ENCODE data around the gene BNIP3. TPM values are rescaled to one million over a fixed set of nuclear protein-coding genes. Genes with fewer than 3 reads are reported as not detected.

BNIP3 gene
- total RNA-seq, 1 experiment from 2014 or later = 37.5 TPM

- RAD21 ChIA-PET (ENCODE audit: low non-redundant PET in 1 of 2, low total read pairs in 2 of 2, uncharacterized antibody in 2 of 2, unreplicated experiment in 2 of 2) = no interaction called here
Observed at GRCh38 chr10:131961777-131962662, 19.7 kb downstream of the BNIP3 start.

GRCh38 chr10:131961047-131961776 is 20.5 kb downstream of the BNIP3 start:
- Histone ChIP-seq H3K4me3 (replicated peaks in 1 of 2; ENCODE audit: low read depth in 1 of 2, low read length in 2 of 2) (no peak overlapping the region), H4K20me1 (ENCODE audit: insufficient read depth) (no peaks in the 10 kb centered on the region), H3K27me3 (ENCODE audit: insufficient read depth, low read length) (no peaks in the 10 kb centered on the region), H2AFZ (ENCODE audit: low read depth, low read length, poor library complexity, severe bottlenecking) (no peak overlapping the region), H3K4me1 (ENCODE audit: control insufficient read depth in 1 of 2, insufficient read depth in 2 of 2, low read length in 2 of 2) (no peaks in the 10 kb centered on the region), H3K36me3 (ENCODE audit: control insufficient read depth in 1 of 2, insufficient read depth in 2 of 2, low read length in 2 of 2) (no peaks in the 10 kb centered on the region), H3K9me3 (ENCODE audit: control insufficient read depth in 1 of 2, insufficient read depth in 1 of 2, low read depth in 1 of 2, low read length in 2 of 2) (no peaks in the 10 kb centered on the region), H3K4me2 (ENCODE audit: low read length) (no peak overlapping the region), H3K9ac (ENCODE audit: low read length) (no peak overlapping the region), H3K27ac (ENCODE audit: low read depth, low read length) (no peak overlapping the region), H3K9me2 (ENCODE audit: insufficient read depth) (no peaks in the 10 kb centered on the region), H3K79me2 (ENCODE audit: insufficient read depth, low read length) (no peaks in the 10 kb centered on the region)
- intact Hi-C loops (cut with micrococcal nuclease) = no loop called here
- no peak for DNase-seq (ENCODE audit: low read depth, low spot score)
- ChIA-PET RAD21 (ENCODE audit: low non-redundant PET in 1 of 2, low total read pairs in 2 of 2, uncharacterized antibody in 2 of 2, unreplicated experiment in 2 of 2) (no interaction called here), CTCF (no interaction called here), POLR2A (no interaction called here)
- no peak for ATAC-seq
- no TSS peak for BruUV-seq (replicated peaks)
- TF ChIP-seq CBX3 (IDR thresholded peaks at IDR 0.05; ENCODE audit: low read depth) (no peak), SIN3A (IDR thresholded peaks at IDR 0.05; ENCODE audit: low read depth) (no peak), ELF1 (IDR thresholded peaks at IDR 0.05; ENCODE audit: borderline replicate concordance, low read depth) (no peak), ZFX (IDR thresholded peaks at IDR 0.05) (no peak), EGR1 (IDR thresholded peaks at IDR 0.05; ENCODE audit: low read depth) (no peak), EZH2phosphoT487 (IDR thresholded peaks at IDR 0.05; ENCODE audit: borderline replicate concordance) (no peak), SP1 (IDR thresholded peaks at IDR 0.05; ENCODE audit: low read depth) (no peak), ZBTB33 (IDR thresholded peaks at IDR 0.05; ENCODE audit: extremely low read depth, insufficient replicate concordance, low read length) (no peak), EZH2 (IDR thresholded peaks at IDR 0.05) (no peak), TCF7L2 (IDR thresholded peaks at IDR 0.05; ENCODE audit: borderline replicate concordance, extremely low read depth, insufficient read depth, insufficient read length) (no peak), YY1 (IDR thresholded peaks at IDR 0.05; ENCODE audit: extremely low read depth, insufficient replicate concordance, low read depth, low read length) (no peak), ZNF274 (IDR thresholded peaks at IDR 0.05; ENCODE audit: low read depth, low read length) (no peak)

More at GRCh38 chr10:131961777-131962662, 19.7 kb downstream of the BNIP3 start:
- Histone ChIP-seq H3K36me3 (ENCODE audit: control insufficient read depth in 1 of 2, insufficient read depth in 2 of 2, low read length in 2 of 2) (no peaks in the 10 kb centered on the region), H3K4me1 (ENCODE audit: control insufficient read depth in 1 of 2, insufficient read depth in 2 of 2, low read length in 2 of 2) (no peaks in the 10 kb centered on the region), H3K9me3 (ENCODE audit: control insufficient read depth in 1 of 2, insufficient read depth in 1 of 2, low read depth in 1 of 2, low read length in 2 of 2) (no peaks in the 10 kb centered on the region), H3K27me3 (ENCODE audit: insufficient read depth, low read length) (no peaks in the 10 kb centered on the region), H3K4me2 (ENCODE audit: low read length) (no peak overlapping the region), H2AFZ (ENCODE audit: low read depth, low read length, poor library complexity, severe bottlenecking) (no peak overlapping the region), H3K79me2 (ENCODE audit: insufficient read depth, low read length) (no peaks in the 10 kb centered on the region), H4K20me1 (ENCODE audit: insufficient read depth) (no peaks in the 10 kb centered on the region), H3K4me3 (replicated peaks in 1 of 2; ENCODE audit: low read depth in 1 of 2, low read length in 2 of 2) (no peak overlapping the region), H3K27ac (ENCODE audit: low read depth, low read length) (no peak overlapping the region), H3K9me2 (ENCODE audit: insufficient read depth) (no peaks in the 10 kb centered on the region), H3K9ac (ENCODE audit: low read length) (no peak overlapping the region)
- ATAC-seq (no peak), DNase-seq (ENCODE audit: low read depth, low spot score) (no peak)
- ChIA-PET CTCF (no interaction called here), POLR2A (no interaction called here)
- intact Hi-C loops (cut with micrococcal nuclease) = no loop called here
- no peak for TF ChIP-seq ZFX (IDR thresholded peaks at IDR 0.05)
- TF ChIP-seq POLR2AphosphoS5 (IDR thresholded peaks at IDR 0.05; ENCODE audit: low read depth, low read length) = no peak
- TF ChIP-seq MAX (IDR thresholded peaks at IDR 0.05) = no peak
- TF ChIP-seq FOSL1 (IDR thresholded peaks at IDR 0.05; ENCODE audit: low read depth) = no peak
- BruUV-seq (replicated peaks) = no TSS peak

Measured in HCT116 (cell line).